ENCODE results near the gene KDM4B.
A peak's percentile ranks its signal among the peaks of the same experiment; 100 is the strongest.

KDM4B gene

GRCh38 chr19:5137114-5137513, 168.2 kb downstream of the KDM4B start:
- Histone ChIP-seq H3K36me3 (ENCODE audit: control insufficient read depth, low read length) (peaks cover 89% of the 10 kb centered on the region), H3K4me1 (ENCODE audit: control insufficient read depth, low read length) (peaks cover 38% of the 10 kb centered on the region), H3K4me2 (ENCODE audit: low read length) (no peak overlapping the region), H3K9me3 (ENCODE audit: control insufficient read depth, insufficient read depth, low read length) (no peaks in the 10 kb centered on the region), H3F3A (ENCODE audit: control insufficient read depth, insufficient read depth) (no peaks in the 10 kb centered on the region), H3K9me2 (replicated peaks; ENCODE audit: control insufficient read depth, low read length) (no peaks in the 10 kb centered on the region), H3K4me3 (ENCODE audit: low read length) (no peak overlapping the region), H3K27ac (ENCODE audit: low read depth, low read length) (no peak overlapping the region), H3K27me3 (ENCODE audit: control insufficient read depth, low read length) (no peaks in the 10 kb centered on the region), H4K20me1 (ENCODE audit: control insufficient read depth, insufficient read depth, low read depth, low read length) (no peaks in the 10 kb centered on the region), H3K79me2 (ENCODE audit: control insufficient read depth, low read length) (peaks cover 6% of the 10 kb centered on the region)
- TF ChIP-seq EZH2phosphoT487 (IDR thresholded peaks at IDR 0.05; ENCODE audit: borderline replicate concordance, low read length), result no peak
- TF ChIP-seq, protein P1, sequence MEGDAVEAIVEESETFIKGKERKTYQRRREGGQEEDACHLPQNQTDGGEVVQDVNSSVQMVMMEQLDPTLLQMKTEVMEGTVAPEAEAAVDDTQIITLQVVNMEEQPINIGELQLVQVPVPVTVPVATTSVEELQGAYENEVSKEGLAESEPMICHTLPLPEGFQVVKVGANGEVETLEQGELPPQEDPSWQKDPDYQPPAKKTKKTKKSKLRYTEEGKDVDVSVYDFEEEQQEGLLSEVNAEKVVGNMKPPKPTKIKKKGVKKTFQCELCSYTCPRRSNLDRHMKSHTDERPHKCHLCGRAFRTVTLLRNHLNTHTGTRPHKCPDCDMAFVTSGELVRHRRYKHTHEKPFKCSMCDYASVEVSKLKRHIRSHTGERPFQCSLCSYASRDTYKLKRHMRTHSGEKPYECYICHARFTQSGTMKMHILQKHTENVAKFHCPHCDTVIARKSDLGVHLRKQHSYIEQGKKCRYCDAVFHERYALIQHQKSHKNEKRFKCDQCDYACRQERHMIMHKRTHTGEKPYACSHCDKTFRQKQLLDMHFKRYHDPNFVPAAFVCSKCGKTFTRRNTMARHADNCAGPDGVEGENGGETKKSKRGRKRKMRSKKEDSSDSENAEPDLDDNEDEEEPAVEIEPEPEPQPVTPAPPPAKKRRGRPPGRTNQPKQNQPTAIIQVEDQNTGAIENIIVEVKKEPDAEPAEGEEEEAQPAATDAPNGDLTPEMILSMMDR (IDR thresholded peaks at IDR 0.05; ENCODE audit: low read depth, low read length, poor library complexity, severe bottlenecking), result no peak

- Histone ChIP-seq H3K27ac (ENCODE audit: low read depth, low read length) (no peak overlapping the region), H3K4me1 (ENCODE audit: control insufficient read depth, low read length) (peaks cover 38% of the 10 kb centered on the region), H3K9me3 (ENCODE audit: control insufficient read depth, insufficient read depth, low read length) (no peaks in the 10 kb centered on the region), H3K4me3 (ENCODE audit: low read length) (no peak overlapping the region), H3F3A (ENCODE audit: control insufficient read depth, insufficient read depth) (no peaks in the 10 kb centered on the region), H4K20me1 (ENCODE audit: control insufficient read depth, insufficient read depth, low read depth, low read length) (no peaks in the 10 kb centered on the region), H3K79me2 (ENCODE audit: control insufficient read depth, low read length) (peaks cover 3% of the 10 kb centered on the region; the same call in 1 of the 2 replicates), H3K9me2 (replicated peaks; ENCODE audit: control insufficient read depth, low read length) (no peaks in the 10 kb centered on the region), H3K27me3 (ENCODE audit: control insufficient read depth, low read length) (no peaks in the 10 kb centered on the region), H3K36me3 (ENCODE audit: control insufficient read depth, low read length) (peaks cover 88% of the 10 kb centered on the region), H3K4me2 (ENCODE audit: low read length) (no peak overlapping the region)
- TF ChIP-seq EZH2phosphoT487 (IDR thresholded peaks at IDR 0.05; ENCODE audit: borderline replicate concordance, low read length), result no peak
- TF ChIP-seq, protein P1 (IDR thresholded peaks at IDR 0.05; ENCODE audit: low read depth, low read length, poor library complexity, severe bottlenecking), result peak; percentile 75
Measured at GRCh38 chr19:5137571-5138124, 168.7 kb downstream of the KDM4B start.

DNA sequence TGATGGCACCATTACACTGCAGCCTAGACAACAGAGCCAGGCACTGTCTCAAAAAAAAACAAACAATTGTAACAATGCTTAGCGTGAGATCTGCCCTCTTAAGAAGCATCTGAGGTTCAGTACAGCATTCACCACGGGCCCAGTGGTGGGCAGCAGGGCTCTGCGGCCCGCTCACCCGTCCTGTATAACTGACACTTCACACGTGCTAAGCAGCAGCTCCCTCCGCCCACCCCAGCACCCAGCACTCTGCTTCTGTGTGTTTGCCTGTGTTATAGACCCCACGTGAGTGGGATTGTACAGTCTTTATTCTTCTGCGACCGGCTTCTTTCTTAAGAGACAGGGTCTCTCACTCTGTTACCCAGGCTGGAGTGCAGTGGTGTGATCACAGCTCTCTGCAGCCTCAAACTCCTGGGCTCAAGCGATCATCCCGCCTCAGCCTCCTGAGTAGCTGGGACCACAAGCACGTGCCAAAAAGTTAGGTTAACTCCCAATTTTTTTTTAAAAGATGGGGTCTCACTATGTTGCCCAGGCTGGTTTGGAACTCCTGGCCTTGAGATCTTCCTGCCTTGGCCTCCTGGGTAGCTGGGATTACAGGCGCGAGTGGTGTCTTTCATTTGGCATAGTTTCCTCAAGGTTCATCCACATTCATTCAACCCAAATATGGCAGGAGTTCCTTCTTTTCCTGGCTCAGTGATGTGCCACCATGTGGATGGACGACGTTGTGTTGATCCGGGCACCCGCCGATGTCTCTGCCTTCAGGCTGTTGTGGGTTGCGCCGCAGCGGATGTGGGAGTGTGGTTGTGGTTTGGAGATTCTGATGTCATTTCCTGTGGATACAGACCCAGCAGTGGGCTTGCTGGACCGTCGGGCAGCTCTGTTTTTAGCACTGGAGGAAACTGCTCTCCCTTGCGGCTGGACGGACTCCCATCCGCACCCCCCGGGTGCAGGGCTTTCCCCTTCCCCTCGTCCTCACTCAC, 170.0 kb downstream of the KDM4B start:
- H3K4me2 ChIP-seq (ENCODE audit: low read length), result peak overlapping the region; percentile 50
- TF ChIP-seq, protein P1 (IDR thresholded peaks at IDR 0.05; ENCODE audit: low read depth, low read length, poor library complexity, severe bottlenecking), result no peak
- no peak for TF ChIP-seq EZH2phosphoT487 (IDR thresholded peaks at IDR 0.05; ENCODE audit: borderline replicate concordance, low read length)
- H4K20me1 ChIP-seq (ENCODE audit: control insufficient read depth, insufficient read depth, low read depth, low read length), result no peaks in the 10 kb centered on the region

More for the DNA sequence above, 170.0 kb downstream of the KDM4B start:
- H3K4me1 ChIP-seq (ENCODE audit: control insufficient read depth, low read length), result peaks cover 45% of the 10 kb centered on the region
- H3K4me3 ChIP-seq (ENCODE audit: low read length), result peak overlapping the region; percentile 17; the same call in 1 of the 2 replicates
- H3K36me3 ChIP-seq (ENCODE audit: control insufficient read depth, low read length), result peaks cover 80% of the 10 kb centered on the region
- H3K79me2 ChIP-seq (ENCODE audit: control insufficient read depth, low read length), result 0 out of 2 replicates have a peak, but pooled peaks cover 3% of the 10 kb centered on the region
- no peaks in the 10 kb centered on the region for H3F3A ChIP-seq (ENCODE audit: control insufficient read depth, insufficient read depth)
- H3K27me3 ChIP-seq (ENCODE audit: control insufficient read depth, low read length), result no peaks in the 10 kb centered on the region
- H3K27ac ChIP-seq (ENCODE audit: low read depth, low read length), result peak overlapping the region; percentile 33
- no peaks in the 10 kb centered on the region for H3K9me2 ChIP-seq (replicated peaks; ENCODE audit: control insufficient read depth, low read length)
- no peaks in the 10 kb centered on the region for H3K9me3 ChIP-seq (ENCODE audit: control insufficient read depth, insufficient read depth, low read length)
